Astrocyte of the cerebellum (primary cell): Measurements from ENCODE around the gene CLK3.

Experiments used
- DNase-seq: peaks from one replicate; pipeline ENCODE4 v3.0.0-alpha.2; 2011; ENCODE audit warnings: low read depth
- H3K4me3 ChIP-seq: 2 replicates; pipeline ENCODE4 v1.5.1; 2011; ENCODE audit warnings: mild to moderate bottlenecking, low read depth, low read length, moderate library complexity
- in situ Hi-C: cut with HindIII; loops from 2 replicates; pipeline ENCODE4 v1.10.0; 2017; ENCODE audit warnings: low sequenced_read_pairs
- TF ChIP-seq, protein P1 (sequence below): IDR thresholded peaks from 2 replicates; pipeline ENCODE4 v1.5.1; 2012; ENCODE audit warnings: low read length, low read depth, moderate library complexity, mild to moderate bottlenecking; ENCODE audit errors: missing control alignments

Gene CLK3

DNA sequence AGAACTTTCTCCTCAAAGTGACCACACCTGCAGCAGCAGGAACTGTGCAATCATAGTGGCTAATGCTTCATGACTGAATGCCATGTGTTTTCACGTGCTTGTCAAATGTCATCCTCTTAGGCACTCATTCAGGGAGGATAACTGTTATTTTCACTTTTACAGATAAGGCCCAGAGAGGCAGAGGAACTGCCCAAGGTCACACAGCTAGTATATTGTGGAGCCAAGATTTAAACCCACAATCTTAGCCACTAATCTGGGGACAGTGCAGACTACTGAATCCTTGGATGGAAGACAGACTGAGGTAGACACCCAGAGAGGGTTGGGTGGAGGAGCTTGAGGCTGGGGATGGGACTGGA lies 9.9 kb upstream of the CLK3 start:
- H3K4me3 ChIP-seq: no peak overlapping the region
- in situ Hi-C loops: no loop called here
- TF ChIP-seq, protein P1, sequence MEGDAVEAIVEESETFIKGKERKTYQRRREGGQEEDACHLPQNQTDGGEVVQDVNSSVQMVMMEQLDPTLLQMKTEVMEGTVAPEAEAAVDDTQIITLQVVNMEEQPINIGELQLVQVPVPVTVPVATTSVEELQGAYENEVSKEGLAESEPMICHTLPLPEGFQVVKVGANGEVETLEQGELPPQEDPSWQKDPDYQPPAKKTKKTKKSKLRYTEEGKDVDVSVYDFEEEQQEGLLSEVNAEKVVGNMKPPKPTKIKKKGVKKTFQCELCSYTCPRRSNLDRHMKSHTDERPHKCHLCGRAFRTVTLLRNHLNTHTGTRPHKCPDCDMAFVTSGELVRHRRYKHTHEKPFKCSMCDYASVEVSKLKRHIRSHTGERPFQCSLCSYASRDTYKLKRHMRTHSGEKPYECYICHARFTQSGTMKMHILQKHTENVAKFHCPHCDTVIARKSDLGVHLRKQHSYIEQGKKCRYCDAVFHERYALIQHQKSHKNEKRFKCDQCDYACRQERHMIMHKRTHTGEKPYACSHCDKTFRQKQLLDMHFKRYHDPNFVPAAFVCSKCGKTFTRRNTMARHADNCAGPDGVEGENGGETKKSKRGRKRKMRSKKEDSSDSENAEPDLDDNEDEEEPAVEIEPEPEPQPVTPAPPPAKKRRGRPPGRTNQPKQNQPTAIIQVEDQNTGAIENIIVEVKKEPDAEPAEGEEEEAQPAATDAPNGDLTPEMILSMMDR: no peak
- DNase-seq: no peak

DNA sequence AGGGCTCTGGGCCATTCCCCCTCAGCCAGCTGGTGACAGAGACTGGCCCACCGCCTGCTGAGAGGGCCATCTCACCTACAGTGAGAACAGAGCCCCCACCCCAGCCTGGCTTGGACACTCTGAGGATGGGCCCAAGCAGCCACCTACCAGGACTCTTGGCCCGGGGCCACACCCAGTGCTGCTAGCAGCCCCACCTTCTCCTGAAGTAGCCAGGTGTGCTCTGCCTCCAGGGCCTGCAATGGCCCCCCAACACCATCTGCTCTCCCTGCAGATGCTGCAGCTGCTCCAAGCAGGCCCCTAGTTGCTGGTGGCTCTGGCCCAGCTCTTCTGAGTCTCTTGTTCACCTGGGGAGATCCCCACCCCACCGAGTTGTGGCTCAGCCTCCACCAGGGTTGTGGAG lies 6.8 kb upstream of the CLK3 start:
- no peak for DNase-seq
- TF ChIP-seq, protein P1: no peak
- no peak overlapping the region for H3K4me3 ChIP-seq
- in situ Hi-C loops: no loop called here

DNA sequence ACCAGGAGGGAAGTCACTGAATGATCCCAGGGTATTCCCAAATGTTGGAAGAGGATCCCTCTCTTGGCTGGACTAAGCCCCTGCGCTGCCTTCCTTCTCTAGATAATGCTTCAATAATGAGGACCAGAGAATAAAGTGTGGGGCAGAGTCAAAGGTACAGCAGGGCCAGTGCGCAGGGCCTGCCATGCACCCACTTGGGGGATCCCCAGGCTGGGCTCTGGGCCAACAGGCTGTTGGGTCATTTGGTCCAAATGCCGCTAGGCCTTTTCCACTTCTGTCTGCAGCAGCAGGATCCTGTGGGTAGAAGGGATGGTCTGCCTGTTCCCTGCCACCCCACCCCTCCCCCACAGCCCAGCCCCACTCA lies 5.7 kb upstream of the CLK3 start:
- in situ Hi-C loops: no loop called here
- TF ChIP-seq, protein P1: no peak
- H3K4me3 ChIP-seq: no peak overlapping the region
- DNase-seq: no peak

DNA sequence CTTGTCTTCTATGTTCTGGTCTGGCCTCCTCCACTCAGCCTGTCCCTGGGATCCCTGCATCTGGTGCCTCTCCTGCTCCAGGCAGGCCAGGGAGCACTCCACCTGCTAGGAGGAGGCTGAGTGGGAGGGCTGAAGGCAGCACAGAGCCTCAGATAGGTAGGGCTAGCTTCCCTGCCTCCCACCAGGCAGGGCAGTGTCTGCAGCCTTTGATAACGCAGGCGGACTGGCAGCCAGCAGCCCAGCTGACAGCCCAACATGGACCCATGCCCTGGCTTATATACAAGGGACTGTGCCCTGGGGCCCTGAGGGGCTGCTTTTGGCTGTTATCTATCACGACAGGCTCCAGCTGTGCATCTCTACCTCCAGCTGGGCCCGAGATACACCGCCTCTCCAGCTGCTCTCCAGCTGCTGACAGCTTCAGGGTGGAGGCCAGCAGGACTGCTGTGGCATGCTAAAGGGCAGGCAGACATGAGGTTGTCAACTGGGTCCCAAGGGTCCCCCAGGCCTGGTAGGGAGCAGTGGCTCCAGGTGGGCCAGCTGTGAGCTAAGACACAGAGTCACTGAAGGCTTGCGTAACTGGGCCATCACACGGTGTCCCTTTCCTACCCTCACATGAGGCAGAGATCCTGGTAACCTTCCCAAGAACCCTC lies 5.2 kb upstream of the CLK3 start:
- H3K4me3 ChIP-seq: no peak overlapping the region
- TF ChIP-seq, protein P1: no peak
- in situ Hi-C loops: no loop called here
- no peak for DNase-seq

DNA sequence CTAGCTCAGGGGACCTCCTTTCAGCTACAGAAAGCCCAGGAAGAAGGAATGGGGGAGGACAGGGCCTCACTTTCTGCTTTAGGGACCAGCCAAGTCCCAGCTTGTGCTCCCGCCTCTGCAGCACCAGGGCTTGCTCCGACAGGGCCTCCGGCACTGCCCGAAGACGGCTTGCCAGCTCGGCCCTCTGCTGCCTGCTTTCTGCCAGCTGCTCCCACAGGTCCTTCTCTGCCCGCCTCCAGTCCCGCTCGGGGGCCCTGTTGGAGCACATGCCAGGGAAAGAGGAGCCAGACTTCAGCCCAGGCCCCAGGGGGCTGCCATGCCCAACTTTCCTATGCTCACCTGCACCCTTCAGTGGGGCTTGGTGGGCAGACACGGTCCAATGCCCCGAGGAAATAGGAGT lies 4.3 kb upstream of the CLK3 start:
- no peak overlapping the region for H3K4me3 ChIP-seq

DNA sequence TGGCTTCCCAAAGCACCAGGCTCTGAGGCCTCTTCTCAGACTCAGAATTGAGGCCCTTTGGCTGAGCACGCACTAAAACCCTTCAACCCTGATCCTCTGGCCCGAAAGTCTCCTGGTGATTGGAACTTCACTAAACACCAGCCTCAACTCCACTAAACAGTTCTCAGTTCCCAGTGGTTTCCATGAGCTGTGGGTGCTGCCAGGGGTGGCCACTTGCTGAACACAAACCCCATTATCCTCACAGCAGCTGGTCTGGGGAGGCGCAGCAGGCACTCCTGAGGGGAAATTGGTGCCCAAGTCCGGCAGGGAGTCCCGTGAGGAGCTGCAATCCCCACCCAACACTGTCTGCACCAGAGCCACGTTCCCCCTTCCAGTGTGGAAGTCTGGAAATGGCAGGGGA lies 3.8 kb upstream of the CLK3 start:
- no peak overlapping the region for H3K4me3 ChIP-seq
- DNase-seq: no peak
- in situ Hi-C loops: no loop called here
- TF ChIP-seq, protein P1: no peak

More for the DNA sequence above, 4.3 kb upstream of the CLK3 start:
- TF ChIP-seq, protein P1: no peak
- in situ Hi-C loops: no loop called here
- no peak for DNase-seq
